Heart left ventricle (tissue), 16 donors: ENCODE data around the gene SNRPB2. TPM values are rescaled to one million over a fixed set of nuclear protein-coding genes. Genes with fewer than 3 reads are reported as not detected.

Experiments used
- ATAC-seq, 4 donors: fragments of 200-7000 bp; cut with Tn5 transposase; one replicate each; pipeline ENCODE4 v1.9.1; 2020 to 2022; ENCODE audit warnings: moderate library complexity in 4 of 4, mild to moderate bottlenecking in 3 of 4, moderate number of reproducible peaks in 1 of 4
- DNase-seq, 5 donors: peaks; one replicate each; pipeline ENCODE4 v3.0.0-alpha.2; 2020
- H3K27ac ChIP-seq, 12 donors: fragments of 200-600 bp; sonication (generic) in 4 of 12; one replicate each; pipeline versions ENCODE4 v1.5.0 to v1.8.0; 2016 to 2022; ENCODE audit warnings: mild to moderate bottlenecking in 2 of 12
- H3K27me3 ChIP-seq, 9 donors: fragments of 200-600 bp; sonication (generic) in 2 of 9; one replicate each; pipeline versions ENCODE4 v1.5.1 to v1.8.0; 2016 to 2022; ENCODE audit warnings: mild to moderate bottlenecking in 3 of 9
- H3K36me3 ChIP-seq, 9 donors: fragments of 200-600 bp; sonication (generic) in 2 of 9; one replicate each; pipeline versions ENCODE4 v1.5.0 to v1.8.0; 2018 to 2022; ENCODE audit warnings: mild to moderate bottlenecking in 2 of 9
- H3K4me1 ChIP-seq, 12 donors: fragments of 200-600 bp; sonication (generic) in 4 of 12; one replicate each; pipeline versions ENCODE4 v1.5.0 to v1.8.0; 2016 to 2022; ENCODE audit warnings: mild to moderate bottlenecking in 3 of 12
- H3K4me3 ChIP-seq, 12 donors: fragments of 200-600 bp; sonication (generic) in 4 of 12; one replicate each; pipeline versions ENCODE4 v1.5.0 to v1.8.0; 2017 to 2022; ENCODE audit warnings: mild to moderate bottlenecking in 9 of 12, moderate library complexity in 4 of 12
- H3K9me3 ChIP-seq, 12 donors: fragments of 200-600 bp; sonication (generic) in 4 of 12; one replicate each; pipeline versions ENCODE4 v1.5.0 to v1.8.0; 2016 to 2022; ENCODE audit warnings: mild to moderate bottlenecking in 1 of 12
- CTCF ChIP-seq, 12 donors: fragments of 200-600 bp; sonication (generic) in 4 of 12; IDR thresholded peaks; one replicate each; pipeline versions ENCODE4 v1.5.0 to v1.8.0; 2018 to 2022; ENCODE audit warnings: antibody characterized with exemption in 12 of 12, mild to moderate bottlenecking in 5 of 12
- POLR2A ChIP-seq, 2 donors: fragments of 450-650 bp; IDR thresholded peaks; one replicate each; pipeline ENCODE4 v1.6.1; 2017; ENCODE audit warnings: antibody characterized with exemption in 2 of 2, mild to moderate bottlenecking in 2 of 2, moderate library complexity in 2 of 2
- WGBS, 4 donors: extraction: QIAGEN DNeasy Blood & Tissue Kit in 2 of 4; methylation state at CpG; one replicate each; pipeline versions ENCODE4 v1.1.5 to v1.1.7; 2013 to 2018; 5-methylcytosine and 5-hydroxymethylcytosine counted together
- intact Hi-C, 10 donors: fragments of 100-400 bp; cut with DNase I; formaldehyde crosslinking; loops; one replicate each; pipeline versions ENCODE4 v1.11.1 to v1.14.2; 2022
- polyA plus RNA-seq, 2 donors: library from polyadenylated mRNA; stranded (reverse); fragments of 200-250 nt; gene quantifications; one replicate each; pipeline ENCODE4 v1.2.3, GENCODE V29; 2013
- total RNA-seq, 9 donors: library from RNA; depleted of rRNA in 2 of 9; stranded (reverse); fragments of >200 nt in 2 of 9; fragmentation: NEBNext Ultra II Directional in 3 of 9; extraction: Animal tissue kit (Norgen Biotek cat#: 25700) in 3 of 9; gene quantifications; one replicate each; pipeline versions ENCODE4 v1.1.0 to v1.2.4, GENCODE V29; 2016 to 2023
- donor health status: ischemic (EF 13 %, LVEDD 7.1; RV severe dilation, severe dysfunction).
- donor health status: healthy with polysubstance abuse.
- donor health status: DM: no; HTN: yes; CAD: no.
- donor health status: DM: no; HTN: no; CAD: no.
- donor health status: ischemic (EF 25% LVEDD 6.9; RV normal size, moderate dysfunction).
- donor health status: ischemic (EF 25% LVEDD 5.7; RV mildly dilated, moderate dysfunction).
- donor health status: healthy.
- donor health status: DM: yes; HTN: yes; CAD: no.
- donor health status: ischemic (EF 35%, LVEDD 5.7; RV mildly dilated, moderate dysfunction).
- donor health status: nonischemic (EF 11% LVEDD 7.7; RV severe dilation, severe dysfunction).
- donor health status: DM: yes; HTN: yes; CAD: no.
- donor health status: PGD.
- donor health status: ischemic (EF 29% LVEDD 5.4; RV normal size, mild dysfunction).
- donor health status: nonischemic (EF 23%, LVEDD 6.1; RV moderate dilation, normal function).

The SNRPB2 gene
- total and polyA plus RNA-seq, 11 donors, result 20.2 to 60.9 (median 33.2) TPM

GRCh38 chr20:16747291-16747811 is 17.5 kb downstream of the SNRPB2 start:
- WGBS, 4 donors, result 63 to 75% (median 65%) methylated on average over 3 of the region's 3 CpGs
- H3K4me3 ChIP-seq, result no peak overlapping the region
- no peak for DNase-seq
- TF ChIP-seq POLR2A (IDR thresholded peaks at IDR 0.05) (no peak), CTCF (IDR thresholded peaks at IDR 0.05) (no peak)
- H3K9me3 ChIP-seq, result no peaks in the 10 kb centered on the region
- peaks cover 0 to 7% (median 3%) of the 10 kb centered on the region in 9 donors for H3K36me3 ChIP-seq
- H3K27ac ChIP-seq, result no peak overlapping the region
- peaks cover 0 to 33% (median 0%) of the 10 kb centered on the region in 9 donors for H3K27me3 ChIP-seq
- no peaks in the 10 kb centered on the region for H3K4me1 ChIP-seq
- intact Hi-C loops, result no loop called here
- ATAC-seq, result no peak

GRCh38 chr20:16748308-16748900 is 18.6 kb downstream of the SNRPB2 start, which contains the start of gene OTOR:
OTOR (plus strand) TSS chr20:16748358; CDS start chr20:16748402, 44 bp downstream.
- Histone ChIP-seq H3K36me3 (no peaks in the 10 kb centered on the region), H3K27me3 (peaks cover 0 to 33% (median 0%) of the 10 kb centered on the region in 9 donors), H3K4me1 (no peaks in the 10 kb centered on the region), H3K9me3 (no peaks in the 10 kb centered on the region), H3K27ac (no peak within 1 kb of the TSS), H3K4me3 (no peak within 1 kb of the TSS)
- 66 to 74% (median 72%) methylated on average over 5 of the region's 5 CpGs for WGBS, 4 donors
- ATAC-seq (no peak), DNase-seq (no peak)
- intact Hi-C loops, result no loop called here
- TF ChIP-seq CTCF (IDR thresholded peaks at IDR 0.05), result no peak
- no peak for TF ChIP-seq POLR2A (IDR thresholded peaks at IDR 0.05)

- H3K4me1 ChIP-seq, result no peaks in the 10 kb centered on the region
- no peak for DNase-seq
- TF ChIP-seq CTCF (IDR thresholded peaks at IDR 0.05), result no peak
- ATAC-seq, result no peak
- H3K4me3 ChIP-seq, result no peak overlapping the region
- no peak overlapping the region for H3K27ac ChIP-seq
- 38 to 53% (median 43%) methylated on average over 11 of the region's 11 CpGs for WGBS, 4 donors
- H3K9me3 ChIP-seq, result no peaks in the 10 kb centered on the region
- no peaks in the 10 kb centered on the region for H3K36me3 ChIP-seq
- intact Hi-C loops, result no loop called here
- H3K27me3 ChIP-seq, result peaks cover 0 to 33% (median 0%) of the 10 kb centered on the region in 9 donors
Measured at GRCh38 chr20:16749573-16749972, 19.7 kb downstream of the SNRPB2 start.

- H3K4me3 ChIP-seq, result no peak overlapping the region
- DNase-seq (no peak), ATAC-seq (no peak)
- H3K36me3 ChIP-seq, result no peaks in the 10 kb centered on the region
- H3K9me3 ChIP-seq, result no peaks in the 10 kb centered on the region
- no peaks in the 10 kb centered on the region for H3K4me1 ChIP-seq
- intact Hi-C loops, result loop anchor here in 2 of 10 donors (10.0 kb wide), 1 partner anchor 237 kb away; no protein-coding TSS in a partner anchor
- no peak for TF ChIP-seq CTCF (IDR thresholded peaks at IDR 0.05)
- TF ChIP-seq POLR2A (IDR thresholded peaks at IDR 0.05), result no peak
- 60 to 78% (median 69%) methylated on average over 1 of the region's 1 CpG for WGBS, 4 donors
- H3K27me3 ChIP-seq, result peaks cover 0 to 25% (median 0%) of the 10 kb centered on the region in 9 donors
- no peak overlapping the region for H3K27ac ChIP-seq
Measured at GRCh38 chr20:16752082-16752481, 22.3 kb downstream of the SNRPB2 start.
